Common myeloid progenitor, CD34-positive (primary cell): ENCODE measurements around the gene DCTPP1.
A peak's percentile ranks its signal among the peaks of the same experiment; 100 is the strongest.
"Not testable (repeated sequence)": the region's sequence is repeated elsewhere in the genome, so short reads cannot be mapped to it uniquely, and the experiment has no call there.

ENCODE experiments used
- CTCF ChIA-PET: fragments of 350-600 bp; sonication (Branson Sonifier 250); formaldehyde crosslinking; loops from one replicate; lab custom pipeline; 2021; ENCODE audit warnings: antibody characterized with exemption; lab: Charles Lee
- POLR2A ChIA-PET: fragments of 350-600 bp; sonication (Branson Sonifier 250); formaldehyde crosslinking; loops from one replicate; lab custom pipeline; 2021; ENCODE audit warnings: antibody characterized with exemption; lab: Charles Lee
- DNase-seq, 3 donors: peaks; one replicate each; pipeline versions ENCODE4 v3.0.0 to v3.0.0-alpha.2; 2013
- H3K27ac ChIP-seq, 2 experiments: 1 replicate in 1 of 2; 2 replicates in 1 of 2; pipeline ENCODE4 v1.7.0; 2013; ENCODE audit warnings: inconsistent platforms in 2 of 2, low read length in 2 of 2, mild to moderate bottlenecking in 2 of 2, low read depth in 1 of 2, moderate library complexity in 1 of 2; ENCODE audit not compliant: severe bottlenecking in 2 of 2, insufficient read depth in 1 of 2, poor library complexity in 1 of 2
- H3K27me3 ChIP-seq, 5 experiments: replicated peaks in 2 of 5; 1 replicate in 3 of 5; 2 replicates in 2 of 5; pipeline versions ENCODE4 v1.6.1 to v1.7.0; 2013; ENCODE audit warnings: low read length in 4 of 5, mild to moderate bottlenecking in 2 of 5, moderate library complexity in 2 of 5, inconsistent platforms in 1 of 5; ENCODE audit not compliant: insufficient read depth in 5 of 5, control insufficient read depth in 4 of 5
- H3K36me3 ChIP-seq, 4 experiments: 1 replicate in 2 of 4; 2 replicates in 2 of 4; pipeline versions ENCODE4 v1.6.1 to v1.7.0; 2013; ENCODE audit warnings: low read length in 3 of 4, control low read depth in 1 of 4, mild to moderate bottlenecking in 1 of 4; ENCODE audit not compliant: control insufficient read depth in 4 of 4, insufficient read depth in 4 of 4
- H3K4me1 ChIP-seq, 4 experiments: 1 replicate in 3 of 4; 2 replicates in 1 of 4; pipeline versions ENCODE4 v1.6.1 to v1.7.1; 2013; ENCODE audit warnings: low read length in 3 of 4, mild to moderate bottlenecking in 3 of 4, control low read depth in 1 of 4, inconsistent platforms in 1 of 4, moderate library complexity in 1 of 4; ENCODE audit not compliant: control insufficient read depth in 4 of 4, insufficient read depth in 4 of 4; ENCODE audit errors: control extremely low read depth in 1 of 4
- H3K4me3 ChIP-seq, 7 experiments: 1 replicate in 4 of 7; 2 replicates in 3 of 7; pipeline versions ENCODE4 v1.5.1 to v1.7.0; 2013; ENCODE audit warnings: mild to moderate bottlenecking in 7 of 7, low read length in 6 of 7, moderate library complexity in 6 of 7, inconsistent platforms in 2 of 7, low read depth in 2 of 7, control low read depth in 1 of 7; ENCODE audit not compliant: insufficient read depth in 4 of 7, control insufficient read depth in 1 of 7; ENCODE audit errors: extremely low read depth in 1 of 7
- H3K9me3 ChIP-seq, 5 experiments: 1 replicate in 4 of 5; 2 replicates in 1 of 5; pipeline versions ENCODE4 v1.6.1 to v1.7.1; 2013; ENCODE audit warnings: low read length in 4 of 5, mild to moderate bottlenecking in 2 of 5, inconsistent platforms in 1 of 5, low read depth in 1 of 5, moderate library complexity in 1 of 5; ENCODE audit not compliant: control insufficient read depth in 4 of 5, insufficient read depth in 2 of 5; ENCODE audit errors: control extremely low read depth in 1 of 5
- WGBS: methylation state at CpG from one replicate; pipeline ENCODE4 v1.1.5; 2013; ENCODE audit not compliant: insufficient coverage; 5-methylcytosine and 5-hydroxymethylcytosine counted together

DCTPP1 gene

GRCh38 chr16:30473231-30474073 is 43.6 kb upstream of the DCTPP1 start:
- ChIA-PET CTCF (interaction anchor here (0.8 to 5.2 kb wide), 10 partner anchors 8 to 52 kb away, joined by 3 to 32 read pairs (median 5); no protein-coding TSS in a partner anchor), POLR2A (interaction anchor here (0.9 to 1.8 kb wide), 3 partner anchors 13 to 15 kb away, joined by 3 to 8 read pairs (median 4); no protein-coding TSS in a partner anchor)
- DNase-seq: peak in 2 of 3 donors; percentile 47 to 48
- Histone ChIP-seq H3K9me3 (no peaks in the 10 kb centered on the region), H3K36me3 (peaks cover 0 to 15% (median 2%) of the 10 kb centered on the region in 4 experiments), H3K4me3 (peak overlapping the region in 6 of 7 experiments; percentile 32 to 79 (median 45)), H3K4me1 (peaks cover 0 to 64% (median 31%) of the 10 kb centered on the region in 4 experiments), H3K27me3 (no peaks in the 10 kb centered on the region), H3K27ac (peak overlapping the region; percentile 66 to 77)
- WGBS: 61% methylated on average over 15 of the region's 19 CpGs

DNA sequence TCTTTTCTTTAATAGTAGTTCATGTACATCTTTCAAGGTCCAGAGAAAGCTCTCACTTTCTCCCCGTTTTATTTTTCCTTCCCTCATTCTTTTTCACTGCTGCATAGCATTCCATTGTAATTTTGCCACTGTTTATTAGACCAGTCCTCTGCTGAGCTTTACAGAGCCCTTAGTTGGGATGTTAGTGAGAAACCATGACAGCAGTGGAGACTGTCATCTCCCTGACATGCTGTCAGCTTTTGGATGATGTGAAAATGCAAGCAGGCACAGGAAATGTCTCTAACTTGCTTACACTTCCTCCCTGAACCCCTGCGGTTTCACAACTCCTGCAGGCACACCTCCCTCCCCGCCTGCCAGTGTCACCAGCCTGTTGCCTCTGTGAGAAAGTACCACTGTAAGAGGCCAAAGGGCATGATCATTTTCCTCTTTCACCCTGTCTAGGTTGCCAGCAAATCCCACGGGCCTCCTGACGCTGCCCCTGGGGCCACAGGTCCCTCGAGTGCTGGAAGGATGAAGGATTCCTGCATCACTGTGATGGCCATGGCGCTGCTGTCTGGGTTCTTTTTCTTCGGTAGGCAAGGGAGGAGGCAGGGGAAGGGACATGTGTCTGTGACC is 42.6 kb upstream of the DCTPP1 start, which contains the start of gene ITGAL:
Gene ITGAL (plus strand): TSS at position 415 of the 615 bp plus-strand sequence. CDS start 96 bp downstream, at position 511.
- POLR2A ChIA-PET: interaction anchor here (0.6 to 1.8 kb wide), 2 partner anchors 13 to 76 kb away, joined by 3 to 8 read pairs; no protein-coding TSS in a partner anchor
- H3K9me3 ChIP-seq: no peaks in the 10 kb centered on the region
- DNase-seq: peak; percentile 55 to 92 (median 87)
- H3K4me1 ChIP-seq: peaks cover 0 to 64% (median 31%) of the 10 kb centered on the region in 4 experiments
- CTCF ChIA-PET: interaction anchor here (0.6 to 5.2 kb wide), 10 partner anchors 10 to 53 kb away, joined by 3 to 32 read pairs (median 5); no protein-coding TSS in a partner anchor
- H3K4me3 ChIP-seq: peak within 1 kb of the TSS in 6 of 7 experiments; percentile 38 to 79 (median 50)
- peak within 1 kb of the TSS; percentile 66 to 77 for H3K27ac ChIP-seq
- no peaks in the 10 kb centered on the region for H3K27me3 ChIP-seq
- 10% methylated on average over 7 of the region's 8 CpGs for WGBS
- peaks cover 0 to 15% (median 2%) of the 10 kb centered on the region in 4 experiments for H3K36me3 ChIP-seq

DNA sequence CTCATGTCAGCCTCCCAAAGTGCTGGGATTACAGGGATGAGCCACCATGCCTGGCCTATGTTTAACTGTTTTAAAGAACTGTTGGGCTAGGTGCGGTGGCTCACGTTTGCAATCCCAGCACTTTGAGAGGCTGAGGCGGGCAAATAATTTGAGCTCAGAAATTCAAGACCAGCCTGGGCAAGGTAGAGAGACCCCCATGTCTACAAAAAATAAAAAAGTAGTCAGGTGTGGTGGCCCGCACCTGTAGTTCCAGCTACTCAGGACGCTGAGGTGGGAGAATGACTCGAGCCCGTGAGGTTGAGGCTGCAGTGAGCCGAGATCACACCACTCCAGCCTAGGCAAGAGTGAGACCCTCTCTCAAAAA is 40.8 kb upstream of the DCTPP1 start:
- peaks cover 0 to 12% (median 2%) of the 10 kb centered on the region in 4 experiments for H3K36me3 ChIP-seq
- no peaks in the 10 kb centered on the region for H3K9me3 ChIP-seq
- H3K27me3 ChIP-seq: no peaks in the 10 kb centered on the region
- ChIA-PET CTCF (interaction anchor here (5.2 kb wide), 1 partner anchor 12 kb away, joined by 32 read pairs; no protein-coding TSS in a partner anchor), POLR2A (no interaction called here)
- 98% methylated on average over 6 of the region's 8 CpGs for WGBS
- no peak overlapping the region for H3K27ac ChIP-seq
- DNase-seq: no peak
- no peak overlapping the region for H3K4me3 ChIP-seq
- peaks cover 0 to 68% (median 32%) of the 10 kb centered on the region in 4 experiments for H3K4me1 ChIP-seq

GRCh38 chr16:30470170-30470512 is 40.3 kb upstream of the DCTPP1 start:
- ChIA-PET POLR2A (no interaction called here), CTCF (interaction anchor here (5.2 kb wide), 1 partner anchor 11 kb away, joined by 32 read pairs; no protein-coding TSS in a partner anchor)
- H3K36me3 ChIP-seq: peaks cover 0 to 8% (median under 1%) of the 10 kb centered on the region in 4 experiments
- H3K4me3 ChIP-seq: no peak overlapping the region
- 100% methylated on average over 1 of the region's 3 CpGs for WGBS
- DNase-seq: no peak
- H3K27ac ChIP-seq: no peak overlapping the region
- no peaks in the 10 kb centered on the region for H3K9me3 ChIP-seq
- H3K27me3 ChIP-seq: no peaks in the 10 kb centered on the region
- H3K4me1 ChIP-seq: peaks cover 0 to 63% (median 32%) of the 10 kb centered on the region in 4 experiments

- no peaks in the 10 kb centered on the region for H3K27me3 ChIP-seq
- POLR2A ChIA-PET: interaction anchor here (0.7 kb wide), 1 partner anchor 24 kb away, joined by 4 read pairs; no protein-coding TSS in a partner anchor
- H3K4me3 ChIP-seq: no peak overlapping the region
- H3K4me1 ChIP-seq: peaks cover 10 to 34% (median 23%) of the 10 kb centered on the region in 4 experiments
- 100% methylated on average over 5 of the region's 7 CpGs for WGBS
- CTCF ChIA-PET: no interaction called here
- H3K36me3 ChIP-seq: no peaks in the 10 kb centered on the region
- H3K27ac ChIP-seq: no peak overlapping the region
- DNase-seq: no peak
- H3K9me3 ChIP-seq: no peaks in the 10 kb centered on the region
Measured at GRCh38 chr16:30464078-30464477, 34.2 kb upstream of the DCTPP1 start.

- H3K27me3 ChIP-seq, H3K9me3 ChIP-seq, POLR2A ChIA-PET, H3K36me3 ChIP-seq: not testable (repeated sequence)
- Histone ChIP-seq H3K27ac (peak overlapping the region in 1 of 2 experiments; percentile 34), H3K4me3 (peak overlapping the region in 1 of 7 experiments; percentile 10), H3K4me1 (peaks cover 13 to 58% (median 40%) of the 10 kb centered on the region in 4 experiments)
- CTCF ChIA-PET: interaction anchor here (0.7 to 6.0 kb wide), 5 partner anchors 11 to 197 kb away, joined by 3 to 32 read pairs (median 3); partner anchors contain the start of genes FBRS and ITGAL
- WGBS: 23% methylated on average over 4 of the region's 5 CpGs
- peak in 2 of 3 donors; percentile 67 to 75 for DNase-seq
Measured at GRCh38 chr16:30461426-30461825, 31.6 kb upstream of the DCTPP1 start.
